Neural cell (in vitro differentiated cells): ENCODE data around the gene PRCC. TPM values are rescaled to one million over a fixed set of nuclear protein-coding genes. Genes with fewer than 3 reads are reported as not detected.
A peak's percentile ranks its signal among the peaks of the same experiment; 100 is the strongest.

Experiments
- H2AFZ ChIP-seq: fragments of 200-600, 300-800 bp; sonication (generic), shearing (Covaris generic); 2 replicates; pipeline ENCODE4 v1.6.0; 2014; ENCODE audit warnings: low read depth, mild to moderate bottlenecking, antibody characterized with exemption, low read length, moderate library complexity
- H3F3A ChIP-seq: fragments of 200-600 bp; shearing (Covaris generic); 2 replicates; pipeline ENCODE4 v1.6.1; 2016; ENCODE audit warnings: mild to moderate bottlenecking, moderate library complexity, mixed read lengths, antibody characterized with exemption, low read length; ENCODE audit not compliant: insufficient read depth, poor library complexity, severe bottlenecking
- H3K27ac ChIP-seq: fragments of 200-600, 300-800 bp; sonication (generic), shearing (Covaris generic); 2 replicates; pipeline ENCODE4 v1.5.1; 2014; ENCODE audit warnings: mild to moderate bottlenecking, low read length, moderate library complexity
- H3K27me3 ChIP-seq: fragments of 300-800, 200-600 bp; sonication (generic), shearing (Covaris generic); 2 replicates; pipeline ENCODE4 v1.6.0; 2014; ENCODE audit warnings: mild to moderate bottlenecking, low read depth, low read length, moderate library complexity; ENCODE audit not compliant: insufficient read depth
- H3K36me3 ChIP-seq: fragments of 300-800, 200-600 bp; sonication (generic), shearing (Covaris generic); 2 replicates; pipeline ENCODE4 v1.5.1; 2014; ENCODE audit warnings: mild to moderate bottlenecking, antibody characterized with exemption, low read length, moderate library complexity; ENCODE audit not compliant: insufficient read depth
- H3K4me2 ChIP-seq: fragments of 300-800, 200-600 bp; sonication (generic), shearing (Covaris generic); 2 replicates; pipeline ENCODE4 v1.6.0; 2014; ENCODE audit warnings: mild to moderate bottlenecking, low read length
- H3K4me3 ChIP-seq: fragments of 300-800, 200-600 bp; sonication (generic), shearing (Covaris generic); 2 replicates; pipeline ENCODE4 v1.5.1; 2014; ENCODE audit warnings: mild to moderate bottlenecking, low read length, moderate library complexity
- H3K79me2 ChIP-seq: fragments of 200-600 bp; shearing (Covaris generic); replicated peaks from 2 replicates; pipeline ENCODE4 v1.6.0; 2014; ENCODE audit warnings: mild to moderate bottlenecking, low read length, moderate library complexity; ENCODE audit not compliant: insufficient read depth
- H3K9ac ChIP-seq: fragments of 300-800, 200-600 bp; sonication (generic), shearing (Covaris generic); 2 replicates; pipeline ENCODE4 v1.6.1; 2016; ENCODE audit warnings: mild to moderate bottlenecking, low read length, mixed read lengths
- H3K9me2 ChIP-seq: fragments of 200-600 bp; shearing (Covaris generic); 2 replicates; pipeline ENCODE4 v1.6.1; 2016; ENCODE audit warnings: mild to moderate bottlenecking, low read length, mixed read lengths; ENCODE audit not compliant: insufficient read depth
- H3K9me3 ChIP-seq: fragments of 200-600, 300-800 bp; sonication (generic), shearing (Covaris generic); 2 replicates; pipeline ENCODE4 v1.6.1; 2016; ENCODE audit warnings: mild to moderate bottlenecking, mixed run types, low read length, moderate library complexity, mixed read lengths
- H4K20me1 ChIP-seq: fragments of 200-600 bp; shearing (Covaris generic); 2 replicates; pipeline ENCODE4 v1.6.1; 2016; ENCODE audit warnings: mild to moderate bottlenecking, mixed run types; ENCODE audit not compliant: insufficient read depth
- CTCF ChIP-seq: fragments of 450-650 bp; IDR thresholded peaks from 2 replicates; pipeline ENCODE4 v1.5.1; 2014; ENCODE audit warnings: antibody characterized with exemption, mild to moderate bottlenecking, moderate library complexity; ENCODE audit not compliant: poor library complexity, severe bottlenecking
- EP300 ChIP-seq: fragments of 450-650 bp; conservative IDR thresholded peaks from 2 replicates; pipeline ENCODE4 v1.6.1; 2014; ENCODE audit warnings: antibody characterized with exemption, mild to moderate bottlenecking, moderate library complexity; ENCODE audit not compliant: poor library complexity, severe bottlenecking
- EZH2 ChIP-seq: fragments of 200-600, 300-800 bp; shearing (Covaris generic), sonication (generic); IDR thresholded peaks from 2 replicates; pipeline ENCODE4 v1.6.1; 2014; ENCODE audit warnings: antibody characterized with exemption, low read length, borderline replicate concordance, mild to moderate bottlenecking; ENCODE audit not compliant: insufficient read depth, poor library complexity, severe bottlenecking
- MXI1 ChIP-seq: fragments of 450-650 bp; conservative IDR thresholded peaks from 2 replicates; pipeline ENCODE4 v1.6.1; 2014; ENCODE audit warnings: antibody characterized with exemption, mild to moderate bottlenecking; ENCODE audit not compliant: poor library complexity, severe bottlenecking
- POLR2AphosphoS5 ChIP-seq: IDR thresholded peaks from 2 replicates; pipeline ENCODE4 v1.6.1; 2012
- RAD21 ChIP-seq: fragments of 450-650 bp; conservative IDR thresholded peaks from 2 replicates; pipeline ENCODE4 v1.6.1; 2014; ENCODE audit warnings: antibody characterized with exemption, mild to moderate bottlenecking, moderate library complexity
- SMC3 ChIP-seq: fragments of 450-650 bp; conservative IDR thresholded peaks from 2 replicates; pipeline ENCODE4 v1.6.1; 2014; ENCODE audit warnings: antibody characterized with exemption, mild to moderate bottlenecking, moderate library complexity; ENCODE audit not compliant: poor library complexity
- TAF1 ChIP-seq: IDR thresholded peaks from 2 replicates; pipeline ENCODE4 v1.6.1; 2012; ENCODE audit warnings: low read depth
- polyA plus RNA-seq: library from polyadenylated mRNA; depleted of rRNA; stranded (reverse); fragments of >200 nt; gene quantifications from 2 replicates; pipeline ENCODE4 v1.2.3, GENCODE V29; 2014
- TF ChIP-seq, protein P1 (sequence below): IDR thresholded peaks from 2 replicates; pipeline ENCODE4 v1.6.1; 2012; ENCODE audit warnings: borderline replicate concordance

PRCC gene
- polyA plus RNA-seq, 1 donor from 2014 or later: 17.5 TPM

GRCh38 chr1:156742017-156742416, 25.3 kb upstream of the PRCC start:
- Histone ChIP-seq H3K9ac (no peak overlapping the region), H3K9me2 (no peaks in the 10 kb centered on the region), H3K27me3 (no peaks in the 10 kb centered on the region), H4K20me1 (no peaks in the 10 kb centered on the region), H2AFZ (no peak overlapping the region), H3K4me2 (no peak overlapping the region), H3K79me2 (peaks cover 20% of the 10 kb centered on the region), H3F3A (no peaks in the 10 kb centered on the region), H3K4me3 (peak overlapping the region; percentile 77), H3K36me3 (no peaks in the 10 kb centered on the region), H3K27ac (peak overlapping the region; percentile 88), H3K9me3 (no peaks in the 10 kb centered on the region)
- TF ChIP-seq MXI1 (no peak), RAD21 (no peak), EP300 (no peak), EZH2 (no peak), TAF1 (no peak), CTCF (no peak), POLR2AphosphoS5 (no peak)
- TF ChIP-seq, protein P1, sequence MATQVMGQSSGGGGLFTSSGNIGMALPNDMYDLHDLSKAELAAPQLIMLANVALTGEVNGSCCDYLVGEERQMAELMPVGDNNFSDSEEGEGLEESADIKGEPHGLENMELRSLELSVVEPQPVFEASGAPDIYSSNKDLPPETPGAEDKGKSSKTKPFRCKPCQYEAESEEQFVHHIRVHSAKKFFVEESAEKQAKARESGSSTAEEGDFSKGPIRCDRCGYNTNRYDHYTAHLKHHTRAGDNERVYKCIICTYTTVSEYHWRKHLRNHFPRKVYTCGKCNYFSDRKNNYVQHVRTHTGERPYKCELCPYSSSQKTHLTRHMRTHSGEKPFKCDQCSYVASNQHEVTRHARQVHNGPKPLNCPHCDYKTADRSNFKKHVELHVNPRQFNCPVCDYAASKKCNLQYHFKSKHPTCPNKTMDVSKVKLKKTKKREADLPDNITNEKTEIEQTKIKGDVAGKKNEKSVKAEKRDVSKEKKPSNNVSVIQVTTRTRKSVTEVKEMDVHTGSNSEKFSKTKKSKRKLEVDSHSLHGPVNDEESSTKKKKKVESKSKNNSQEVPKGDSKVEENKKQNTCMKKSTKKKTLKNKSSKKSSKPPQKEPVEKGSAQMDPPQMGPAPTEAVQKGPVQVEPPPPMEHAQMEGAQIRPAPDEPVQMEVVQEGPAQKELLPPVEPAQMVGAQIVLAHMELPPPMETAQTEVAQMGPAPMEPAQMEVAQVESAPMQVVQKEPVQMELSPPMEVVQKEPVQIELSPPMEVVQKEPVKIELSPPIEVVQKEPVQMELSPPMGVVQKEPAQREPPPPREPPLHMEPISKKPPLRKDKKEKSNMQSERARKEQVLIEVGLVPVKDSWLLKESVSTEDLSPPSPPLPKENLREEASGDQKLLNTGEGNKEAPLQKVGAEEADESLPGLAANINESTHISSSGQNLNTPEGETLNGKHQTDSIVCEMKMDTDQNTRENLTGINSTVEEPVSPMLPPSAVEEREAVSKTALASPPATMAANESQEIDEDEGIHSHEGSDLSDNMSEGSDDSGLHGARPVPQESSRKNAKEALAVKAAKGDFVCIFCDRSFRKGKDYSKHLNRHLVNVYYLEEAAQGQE: no peak

DNA sequence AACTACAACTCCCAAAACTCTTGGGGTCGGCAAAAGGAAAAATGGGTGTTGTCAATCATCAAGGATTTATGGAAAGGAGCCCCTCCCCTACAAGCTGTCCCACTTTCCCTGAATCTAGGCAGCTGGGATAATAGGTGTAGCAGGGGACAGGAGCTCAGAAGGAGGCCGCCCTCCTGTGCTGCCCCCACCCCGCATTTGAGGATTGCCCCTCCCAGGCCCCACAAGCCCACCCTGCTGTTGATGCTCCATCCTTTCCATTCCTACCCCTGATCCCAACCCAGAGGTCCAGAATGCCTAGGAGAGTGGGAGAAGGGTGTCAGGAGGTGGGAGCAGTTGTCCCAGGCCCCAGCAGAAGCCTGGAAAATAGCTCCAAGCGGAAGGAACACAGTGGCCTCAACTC, 24.5 kb upstream of the PRCC start:
- peaks cover 26% of the 10 kb centered on the region for H3K79me2 ChIP-seq
- H3K4me2 ChIP-seq: no peak overlapping the region
- H3K9me2 ChIP-seq: no peaks in the 10 kb centered on the region
- no peaks in the 10 kb centered on the region for H3K36me3 ChIP-seq
- H2AFZ ChIP-seq: no peak overlapping the region
- H3K9me3 ChIP-seq: no peaks in the 10 kb centered on the region
- no peak overlapping the region for H3K9ac ChIP-seq
- no peak overlapping the region for H3K4me3 ChIP-seq
- no peak overlapping the region for H3K27ac ChIP-seq
- TF ChIP-seq TAF1 (no peak), RAD21 (no peak), POLR2AphosphoS5 (no peak), EZH2 (no peak), CTCF (no peak), EP300 (no peak), SMC3 (no peak), MXI1 (no peak)
- TF ChIP-seq, protein P1: no peak
- H3F3A ChIP-seq: no peaks in the 10 kb centered on the region
- no peaks in the 10 kb centered on the region for H3K27me3 ChIP-seq
- H4K20me1 ChIP-seq: no peaks in the 10 kb centered on the region
